Astrocyte of the spinal cord (primary cell): ENCODE measurements around the gene GPR34.

Experiments used
- DNase-seq: peaks from one replicate; pipeline ENCODE4 v3.0.0; 2011; ENCODE audit warnings: low read depth, low spot score
- H3K4me3 ChIP-seq: 2 replicates; pipeline ENCODE4 v1.5.1; 2011; ENCODE audit warnings: low read depth, mild to moderate bottlenecking, low read length, moderate library complexity
- in situ Hi-C: cut with HindIII; loops from 2 replicates; pipeline ENCODE4 v1.10.0; 2017; ENCODE audit warnings: low sequenced_read_pairs
- TF ChIP-seq, protein P1 (sequence below): IDR thresholded peaks from 2 replicates; pipeline ENCODE4 v1.5.1; 2012; ENCODE audit warnings: low read depth, mild to moderate bottlenecking, low read length, inconsistent platforms

Gene GPR34

DNA sequence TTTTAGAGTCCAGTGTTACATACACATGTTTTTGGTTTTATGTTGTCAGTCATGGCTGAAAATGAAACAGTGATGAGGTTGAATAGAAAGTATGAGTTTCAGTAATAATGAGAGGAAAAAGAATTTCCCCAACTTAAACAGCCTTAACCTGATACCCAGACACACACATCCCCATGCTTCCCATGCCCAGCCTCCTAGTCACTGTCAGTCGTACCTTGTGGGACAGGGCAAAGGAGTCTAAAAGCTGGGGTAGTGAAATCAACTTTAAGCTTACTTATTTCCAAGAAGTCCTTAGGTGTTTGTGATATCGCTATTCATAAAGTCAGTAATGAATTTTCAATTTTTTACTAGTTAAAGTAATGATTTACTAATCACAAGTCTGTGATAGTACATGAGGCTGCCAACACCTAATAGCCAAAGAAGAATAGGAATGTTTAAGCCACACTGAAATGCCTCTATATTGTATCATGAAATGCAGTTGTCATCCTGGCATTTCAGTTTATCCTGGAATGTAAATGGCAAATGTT lies 24.3 kb upstream of the GPR34 start:
- TF ChIP-seq, protein P1, sequence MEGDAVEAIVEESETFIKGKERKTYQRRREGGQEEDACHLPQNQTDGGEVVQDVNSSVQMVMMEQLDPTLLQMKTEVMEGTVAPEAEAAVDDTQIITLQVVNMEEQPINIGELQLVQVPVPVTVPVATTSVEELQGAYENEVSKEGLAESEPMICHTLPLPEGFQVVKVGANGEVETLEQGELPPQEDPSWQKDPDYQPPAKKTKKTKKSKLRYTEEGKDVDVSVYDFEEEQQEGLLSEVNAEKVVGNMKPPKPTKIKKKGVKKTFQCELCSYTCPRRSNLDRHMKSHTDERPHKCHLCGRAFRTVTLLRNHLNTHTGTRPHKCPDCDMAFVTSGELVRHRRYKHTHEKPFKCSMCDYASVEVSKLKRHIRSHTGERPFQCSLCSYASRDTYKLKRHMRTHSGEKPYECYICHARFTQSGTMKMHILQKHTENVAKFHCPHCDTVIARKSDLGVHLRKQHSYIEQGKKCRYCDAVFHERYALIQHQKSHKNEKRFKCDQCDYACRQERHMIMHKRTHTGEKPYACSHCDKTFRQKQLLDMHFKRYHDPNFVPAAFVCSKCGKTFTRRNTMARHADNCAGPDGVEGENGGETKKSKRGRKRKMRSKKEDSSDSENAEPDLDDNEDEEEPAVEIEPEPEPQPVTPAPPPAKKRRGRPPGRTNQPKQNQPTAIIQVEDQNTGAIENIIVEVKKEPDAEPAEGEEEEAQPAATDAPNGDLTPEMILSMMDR: no peak
- H3K4me3 ChIP-seq: no peak overlapping the region
- no peak for DNase-seq
- in situ Hi-C loops: no loop called here

DNA sequence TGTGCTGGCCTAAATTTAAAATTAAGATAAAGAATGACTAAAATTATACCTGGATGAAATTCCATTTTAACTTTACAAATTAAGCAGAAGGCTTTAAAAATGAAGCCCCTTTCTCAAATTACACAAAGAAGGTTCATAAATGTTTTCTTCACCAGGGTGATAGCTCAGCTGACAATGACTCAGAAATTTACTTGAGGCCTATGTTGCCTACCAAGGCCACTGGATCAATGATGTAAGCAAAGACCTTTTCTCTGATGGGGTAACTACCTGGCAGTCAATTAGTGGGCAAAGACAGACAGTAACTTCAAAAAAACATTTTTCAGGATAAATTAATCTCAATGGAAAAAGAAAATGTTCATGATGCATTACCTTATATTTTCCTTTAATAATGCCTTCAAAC lies 23.9 kb upstream of the GPR34 start:
- TF ChIP-seq, protein P1: no peak
- no peak for DNase-seq
- in situ Hi-C loops: no loop called here
- no peak overlapping the region for H3K4me3 ChIP-seq

DNA sequence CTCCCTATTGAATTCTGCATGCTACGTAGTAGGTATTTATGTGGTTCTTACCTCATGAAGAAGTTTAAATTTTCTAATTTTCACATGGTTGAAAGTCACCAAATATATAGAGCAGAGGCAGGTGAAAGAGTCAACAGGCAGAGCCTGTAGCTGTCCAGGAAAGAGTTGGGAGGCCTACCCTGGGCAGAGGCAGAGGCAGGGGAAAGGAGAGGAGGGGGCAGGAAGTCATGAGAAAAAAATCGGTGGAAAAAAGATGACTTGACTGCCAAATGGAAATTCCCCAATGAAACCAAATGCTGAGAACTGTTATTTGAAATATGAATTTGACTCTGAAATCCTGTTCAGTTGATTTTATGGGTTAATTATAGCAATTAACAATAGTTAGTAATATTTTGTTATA lies 23.1 kb upstream of the GPR34 start:
- TF ChIP-seq, protein P1: no peak
- DNase-seq: no peak
- in situ Hi-C loops: no loop called here
- no peak overlapping the region for H3K4me3 ChIP-seq

DNA sequence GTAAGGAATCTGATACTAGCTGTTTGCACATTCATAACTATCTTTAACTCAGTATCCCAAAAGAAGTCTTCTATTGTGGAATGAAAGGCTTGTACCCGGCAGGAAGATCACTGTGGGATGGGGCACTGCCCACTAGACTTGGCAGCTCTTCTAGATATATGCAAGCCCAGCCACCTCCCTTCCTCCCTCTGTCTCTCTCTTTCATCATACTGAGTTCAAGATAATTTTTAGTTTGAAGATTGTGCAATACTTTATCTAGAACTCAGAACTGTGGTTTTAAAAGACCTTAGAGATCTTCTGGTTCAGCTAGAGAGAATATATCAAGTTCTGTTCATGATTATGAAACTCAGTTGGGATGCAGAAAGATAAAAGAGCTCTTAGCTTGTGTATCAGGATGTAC lies 22.5 kb upstream of the GPR34 start:
- TF ChIP-seq, protein P1: no peak
- H3K4me3 ChIP-seq: no peak overlapping the region
- DNase-seq: peak; percentile 28
- in situ Hi-C loops: no loop called here

DNA sequence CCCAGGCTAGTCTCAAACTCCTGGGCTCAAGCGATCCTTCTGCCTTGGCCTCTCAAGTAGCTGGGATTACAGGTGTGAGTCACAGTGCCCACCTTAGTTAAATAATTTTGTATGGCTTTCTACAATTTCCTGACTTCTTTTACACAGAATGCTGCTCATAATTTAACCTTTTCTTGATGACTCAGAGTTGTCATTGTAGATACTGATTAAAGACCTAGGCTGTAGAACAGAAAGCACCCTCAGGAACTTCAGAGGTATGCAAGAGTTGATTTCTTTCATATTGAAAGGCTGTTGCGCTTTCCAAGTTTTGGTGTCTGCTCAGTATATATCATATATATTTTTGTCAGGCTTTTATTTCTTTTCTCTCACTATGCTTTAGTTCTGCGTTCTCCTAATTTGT lies 21.1 kb upstream of the GPR34 start:
- in situ Hi-C loops: no loop called here

DNA sequence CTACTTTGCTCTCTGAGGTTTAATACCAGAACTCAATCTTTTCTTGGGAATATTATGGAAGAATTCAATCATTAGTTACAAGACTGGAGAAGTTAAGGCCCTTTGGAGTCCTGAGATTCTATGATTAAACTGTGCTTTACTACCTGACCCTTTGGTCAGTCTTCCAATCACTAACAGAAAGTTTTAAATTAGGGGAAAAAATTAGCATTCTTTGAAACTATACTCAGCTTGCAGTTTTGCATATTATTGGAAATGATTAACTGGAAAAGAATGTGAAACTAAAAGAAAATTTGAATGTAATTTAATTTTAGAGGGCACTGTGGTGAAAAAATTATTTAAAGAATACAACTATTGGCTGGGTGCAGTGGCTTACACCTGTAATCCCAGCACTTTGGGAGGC lies 18.7 kb upstream of the GPR34 start:
- no peak overlapping the region for H3K4me3 ChIP-seq
- DNase-seq: no peak
- TF ChIP-seq, protein P1: no peak
- in situ Hi-C loops: no loop called here

More for the DNA sequence above, 21.1 kb upstream of the GPR34 start:
- no peak for DNase-seq
- TF ChIP-seq, protein P1: no peak
- no peak overlapping the region for H3K4me3 ChIP-seq

DNA sequence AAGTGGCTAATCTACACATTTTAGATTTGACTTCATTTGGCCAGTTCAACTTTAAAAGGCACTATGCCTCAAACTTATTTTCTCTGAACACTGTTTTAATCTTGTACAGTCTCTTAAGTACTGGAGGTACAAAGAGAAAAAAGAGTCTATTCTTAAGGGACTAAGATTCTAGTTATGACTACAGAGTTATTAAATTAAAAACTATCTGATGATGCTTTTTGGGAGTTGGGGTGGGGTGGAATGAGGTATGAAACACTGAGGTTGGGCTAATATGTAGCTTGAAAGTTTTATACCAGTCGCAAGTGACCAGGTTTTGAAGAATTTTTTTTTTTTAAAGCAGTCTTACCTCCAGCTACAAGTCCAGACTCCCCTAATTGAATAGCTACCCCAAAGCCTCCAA lies 17.7 kb upstream of the GPR34 start:
- H3K4me3 ChIP-seq: no peak overlapping the region
- TF ChIP-seq, protein P1: no peak
- DNase-seq: no peak
- in situ Hi-C loops: no loop called here
